ENCODE measurements around the gene DDTL.
"Not testable (repeated sequence)": the region's sequence is repeated elsewhere in the genome, so short reads cannot be mapped to it uniquely, and the experiment has no call there.

The DDTL gene

GRCh38 chr22:23970201-23970641, 3.5 kb downstream of the DDTL start:
- DNase-seq (ENCODE audit: low spot score) = no peak

DNA sequence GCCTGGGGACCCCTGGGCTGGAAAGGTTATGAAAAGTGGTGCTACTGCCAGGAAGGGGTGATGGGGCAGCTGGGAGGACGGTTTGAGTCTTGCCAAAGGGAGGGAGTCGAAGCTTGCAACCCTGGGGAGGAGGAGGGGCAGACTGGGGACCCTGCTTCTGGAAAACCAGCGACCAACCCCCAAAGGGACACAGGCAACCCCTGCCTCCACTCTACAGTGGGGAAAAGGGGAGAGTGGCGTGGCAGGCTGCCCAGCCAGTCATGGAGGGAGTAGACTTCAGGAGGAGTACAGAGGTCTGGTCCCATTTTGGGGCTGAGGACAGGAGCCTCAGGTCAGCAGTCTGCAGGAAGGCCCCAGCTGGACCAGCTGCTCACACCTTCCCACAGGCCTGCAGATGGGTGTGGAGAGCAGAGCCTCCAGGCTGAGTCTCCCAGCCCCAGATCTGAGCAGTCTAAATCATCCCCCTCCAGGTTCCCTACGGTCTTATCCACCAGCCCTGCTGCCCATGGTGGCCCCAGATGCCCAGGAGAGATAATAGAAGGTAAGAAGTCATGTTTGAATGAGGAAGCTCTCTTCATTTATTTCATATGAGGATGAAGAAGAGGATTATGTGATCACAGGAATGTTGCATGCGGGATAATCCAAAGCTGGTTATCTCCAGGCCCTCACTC, 4.3 kb downstream of the DDTL start:
- no peak for DNase-seq (ENCODE audit: low spot score)

DNA sequence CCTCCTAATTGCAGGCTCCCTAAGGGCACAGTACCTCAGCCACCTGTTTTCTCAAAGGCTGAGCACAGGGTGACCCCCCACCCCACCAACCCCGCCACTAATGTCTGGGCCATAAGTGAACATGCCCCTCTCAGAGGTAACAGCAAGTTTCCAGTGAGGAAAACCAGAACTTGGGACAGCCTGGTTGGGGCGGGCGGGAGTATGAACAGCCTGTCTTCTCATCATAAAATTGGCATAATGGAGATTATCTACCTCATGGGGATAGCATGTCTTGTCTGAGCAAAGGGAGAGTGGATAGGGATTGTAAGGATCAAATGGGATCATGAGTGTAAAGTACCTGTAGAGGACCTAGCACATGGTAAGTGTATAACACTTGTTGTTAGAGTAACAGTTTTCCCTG, 5.2 kb downstream of the DDTL start:
- not testable (repeated sequence) for DNase-seq (ENCODE audit: low spot score)

DNA sequence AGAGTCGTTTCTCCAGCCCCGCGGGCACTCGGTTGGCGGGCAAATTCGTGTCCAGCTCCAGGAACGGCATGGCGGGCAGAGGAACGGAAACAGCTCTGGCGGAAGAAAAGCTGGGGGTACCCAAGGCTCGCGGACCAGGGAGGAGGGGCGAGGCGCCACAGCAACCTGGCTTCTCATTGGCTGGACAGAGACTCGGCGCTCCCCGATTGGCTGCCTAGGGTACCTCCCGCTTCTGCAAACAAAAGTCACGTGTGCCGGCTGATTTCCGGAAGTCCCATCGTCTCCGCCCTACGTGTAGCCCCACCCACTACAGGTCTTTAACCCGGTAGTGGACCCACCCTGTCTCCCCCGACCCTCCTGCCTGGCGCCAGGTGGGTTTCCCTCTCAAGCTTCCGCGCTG, 7.7 kb downstream of the DDTL start, which contains the start of gene DDT:
TSS of gene DDT (minus strand) at position 97 of the 400 bp plus-strand sequence. CDS start at position 70, 27 bp downstream.
- not testable (repeated sequence) for DNase-seq (ENCODE audit: low spot score)

- DNase-seq (ENCODE audit: low spot score) = not testable (repeated sequence)
Measured at GRCh38 chr22:23974836-23975352, 8.2 kb downstream of the DDTL start.

- not testable (repeated sequence) for DNase-seq (ENCODE audit: low spot score)
Measured at GRCh38 chr22:23977304-23977703, 10.6 kb downstream of the DDTL start.

DNA sequence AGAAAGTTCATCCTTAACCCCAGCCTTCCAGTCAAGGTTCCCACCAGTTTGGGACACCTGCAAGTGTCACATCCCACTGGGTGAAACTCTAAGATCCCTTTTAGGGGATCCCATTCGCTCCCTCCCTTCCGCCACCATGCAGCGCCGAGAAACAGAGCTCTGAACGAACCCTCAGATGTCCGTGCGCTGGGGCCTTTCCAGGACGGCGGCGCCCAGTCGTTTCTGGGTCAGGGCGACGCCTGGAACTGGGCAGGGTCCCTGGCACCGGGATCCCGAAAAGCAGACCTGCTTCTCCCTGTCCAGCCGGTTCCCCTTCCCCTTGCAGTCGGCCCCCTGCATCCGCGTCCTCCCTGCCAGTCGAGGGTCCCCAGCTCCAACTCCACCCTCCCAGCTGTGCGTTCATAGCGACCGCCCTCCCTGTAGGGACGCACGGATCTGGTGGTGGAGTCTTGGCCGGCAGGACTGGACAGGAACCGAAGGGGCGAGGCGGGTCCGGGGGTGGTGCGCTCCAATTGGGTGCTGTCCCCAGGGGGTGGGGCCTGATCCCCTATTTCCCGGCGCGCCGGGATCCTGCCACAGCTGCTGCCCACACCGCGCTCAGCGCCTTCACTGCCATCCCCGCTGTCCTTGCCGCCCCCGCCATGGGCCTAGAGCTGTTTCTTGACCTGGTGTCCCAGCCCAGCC, 13.0 kb downstream of the DDTL start, which contains the start of gene GSTT2:
TSS of gene GSTT2 (plus strand) at position 578 of the 684 bp plus-strand sequence.
- DNase-seq (ENCODE audit: low spot score) = not testable (repeated sequence)

DNA sequence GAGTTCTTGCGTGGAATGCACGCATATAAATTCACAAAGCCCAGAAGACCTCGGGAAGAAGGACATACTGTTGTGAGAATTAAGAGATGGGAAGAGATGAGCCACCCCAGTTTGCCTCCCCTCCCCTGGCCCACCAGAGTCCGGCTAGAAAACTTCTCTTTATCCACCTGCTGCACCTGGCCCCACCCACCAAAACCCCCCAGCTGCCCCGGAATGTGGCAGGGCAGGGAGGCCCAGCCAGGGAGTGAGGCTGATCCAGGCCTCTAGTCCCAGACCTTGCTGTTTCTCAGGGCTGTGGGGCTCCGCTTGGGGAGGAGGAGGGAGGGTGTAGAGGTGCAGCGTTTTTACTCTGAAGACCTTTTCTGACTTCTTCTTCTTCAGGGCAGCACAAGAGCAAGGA, 13.9 kb downstream of the DDTL start:
- DNase-seq (ENCODE audit: low spot score) = not testable (repeated sequence)

DNA sequence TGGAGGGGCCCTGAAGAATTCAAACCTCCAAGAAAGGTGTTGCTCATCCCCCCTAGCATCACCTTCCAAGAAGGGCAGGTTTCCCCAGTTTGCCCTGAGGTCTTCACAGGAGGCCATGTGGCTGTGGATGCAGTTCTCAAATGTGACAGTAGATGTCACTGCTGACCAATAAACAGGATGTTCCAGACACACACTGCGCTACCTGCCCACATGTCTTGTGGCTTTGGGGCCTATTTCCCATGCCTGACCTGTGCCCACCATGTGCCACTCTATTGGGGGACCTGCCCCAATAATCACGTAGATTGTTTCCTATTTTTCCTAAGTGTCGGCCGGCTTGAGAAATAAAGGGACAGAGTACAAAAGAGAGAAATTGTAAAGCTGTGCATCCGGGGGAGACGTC, 17.7 kb downstream of the DDTL start:
- peak; percentile 83 for DNase-seq (ENCODE audit: low spot score)

DNA sequence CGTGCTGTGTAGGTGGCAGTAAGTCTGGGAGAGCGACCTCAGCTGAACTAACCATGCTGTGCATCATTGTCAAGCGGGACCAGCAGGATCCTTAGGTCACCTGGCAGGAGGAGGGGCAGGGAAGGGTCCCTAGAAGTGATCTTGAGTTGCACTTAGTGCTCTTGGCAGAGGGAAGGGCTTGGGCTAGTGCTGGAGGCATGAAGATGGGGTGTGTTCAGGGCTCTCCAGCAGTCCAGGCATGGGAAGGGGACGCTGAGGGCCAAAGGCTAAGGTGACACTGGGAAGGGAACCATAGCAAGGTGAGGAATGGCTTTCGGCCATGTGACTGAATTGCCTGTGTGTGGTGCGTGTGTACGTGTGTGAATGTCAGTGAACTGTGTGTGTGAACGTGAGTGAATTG, 19.4 kb downstream of the DDTL start:
- not testable (repeated sequence) for DNase-seq (ENCODE audit: low spot score)

DNA sequence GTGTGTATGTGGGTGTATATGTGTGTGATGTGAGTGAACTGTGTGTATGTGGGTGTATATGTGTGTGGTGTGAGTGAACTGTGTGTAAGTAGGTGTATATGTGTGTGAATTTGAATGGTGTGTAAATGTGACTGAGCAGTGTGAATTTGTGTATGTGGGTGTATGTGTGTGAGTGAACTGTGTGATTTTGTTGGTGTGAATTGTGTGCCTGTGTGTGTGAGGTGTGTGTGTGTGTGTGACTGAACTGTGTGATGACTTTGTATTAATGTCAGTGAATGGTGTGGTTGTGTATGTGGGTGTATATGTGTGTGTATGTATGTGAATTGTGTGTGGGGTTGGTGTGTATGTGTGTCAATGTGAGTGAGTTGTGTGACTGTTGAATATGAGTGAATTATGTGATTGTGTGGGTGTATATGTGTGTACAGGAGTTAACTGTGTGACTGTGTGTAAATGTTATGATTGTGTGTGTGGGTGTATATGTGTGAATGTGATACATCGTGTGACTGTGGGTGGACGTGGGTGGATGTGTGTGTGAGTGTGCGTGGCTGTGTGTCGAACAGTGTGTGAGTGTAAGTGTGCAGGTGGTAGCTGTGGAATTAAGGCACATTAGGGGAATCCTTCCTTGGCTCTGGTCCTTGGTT, 20.0 kb downstream of the DDTL start:
- not testable (repeated sequence) for DNase-seq (ENCODE audit: low spot score)

- not testable (repeated sequence) for DNase-seq (ENCODE audit: low spot score)
Measured at GRCh38 chr22:23989583-23990244, 23.0 kb downstream of the DDTL start.

DNA sequence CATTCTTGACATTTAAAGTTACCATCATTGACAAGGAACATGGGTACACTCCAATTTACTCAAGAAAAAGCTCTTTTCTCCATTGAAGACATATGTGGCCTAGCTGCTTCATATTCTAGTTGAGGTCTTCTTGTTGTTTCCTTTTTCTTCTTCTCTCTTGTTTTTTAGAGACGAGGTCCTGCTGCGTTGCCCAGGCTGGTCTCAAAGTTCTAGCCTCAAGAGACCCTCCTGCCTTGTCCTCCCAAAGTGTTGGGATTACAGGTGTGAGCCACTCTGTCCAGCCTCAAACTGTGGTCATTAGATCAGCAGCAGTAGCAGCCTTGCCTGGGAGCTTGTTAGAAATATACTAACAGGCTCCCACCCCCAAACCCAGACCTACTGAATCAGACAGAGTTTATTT, 26.4 kb downstream of the DDTL start:
- DNase-seq (ENCODE audit: low spot score) = not testable (repeated sequence)

DNA sequence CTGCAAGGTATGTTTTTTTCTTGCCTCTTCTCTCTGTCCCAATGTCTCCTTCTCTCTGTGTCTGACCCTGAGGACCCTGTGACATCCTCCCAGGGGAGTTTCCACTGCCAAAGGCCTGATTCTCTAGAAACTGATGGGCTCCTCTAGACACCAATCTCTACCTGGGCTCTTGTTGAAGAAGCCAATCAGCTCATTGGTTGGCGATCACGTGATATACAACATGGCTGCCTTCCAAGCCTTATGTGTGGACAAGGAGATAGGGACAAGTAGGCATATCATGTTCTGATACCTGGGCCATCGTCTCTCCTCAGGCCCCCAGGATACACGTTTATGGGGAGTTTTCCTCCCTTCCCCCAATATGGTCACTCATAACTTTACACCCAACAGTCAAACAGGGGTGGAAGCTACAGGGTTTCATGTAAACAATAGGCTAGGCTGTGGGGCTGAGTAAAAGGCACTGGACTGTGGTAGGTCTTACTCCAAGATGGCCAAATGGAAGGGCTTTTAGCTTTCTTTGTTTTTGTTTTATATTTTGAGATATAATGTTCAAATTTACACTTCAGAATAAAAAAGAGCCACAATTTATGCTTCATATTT, 27.0 kb downstream of the DDTL start:
- peak; percentile 34 for DNase-seq (ENCODE audit: low spot score)

- DNase-seq (ENCODE audit: low spot score) = no peak
Measured at GRCh38 chr22:23997092-23997491, 30.4 kb downstream of the DDTL start.

GRCh38 chr22:23999779-24000178, 33.1 kb downstream of the DDTL start:
- DNase-seq (ENCODE audit: low spot score) = not testable (repeated sequence)

GRCh38 chr22:24001314-24001713, 34.6 kb downstream of the DDTL start:
- DNase-seq (ENCODE audit: low spot score) = no peak

- DNase-seq (ENCODE audit: low spot score) = no peak
Measured at GRCh38 chr22:24002272-24002671, 35.6 kb downstream of the DDTL start.

- DNase-seq (ENCODE audit: low spot score) = no peak
Measured at GRCh38 chr22:24002851-24003250, 36.2 kb downstream of the DDTL start.

DNA sequence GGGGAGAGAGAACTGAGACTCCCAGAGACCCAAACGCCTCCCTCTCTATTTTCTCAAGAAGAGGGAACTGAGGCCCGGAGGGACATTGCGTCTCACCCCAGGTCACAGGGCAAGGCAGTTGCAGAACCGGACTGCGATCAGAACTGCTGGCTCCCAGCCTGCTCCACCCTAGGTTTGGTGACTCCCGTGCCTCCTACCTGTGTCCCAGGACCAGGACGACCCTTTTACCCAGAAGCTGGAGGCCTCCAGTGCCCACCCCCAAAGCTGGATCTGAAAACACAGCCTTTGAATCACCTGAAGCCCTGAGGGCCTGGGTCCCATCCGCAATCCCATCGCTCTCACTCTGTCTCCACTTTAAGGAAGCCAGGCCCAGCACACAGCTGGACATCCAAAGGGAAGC, 37.2 kb downstream of the DDTL start:
- DNase-seq (ENCODE audit: low spot score) = no peak

GRCh38 chr22:24005201-24005600, 38.5 kb downstream of the DDTL start, which contains the start of gene GSTT4:
GSTT4 (minus strand) TSS chr22:24005453; CDS start chr22:24005356, 97 bp downstream.
- DNase-seq (ENCODE audit: low spot score) = peak; percentile 2

Measured in hematopoietic multipotent progenitor cell treated with erythropoietin and hydrocortisone succinate and interleukin-3 and kit ligand, for 17 days (in vitro differentiated cells).